ENCODE results near the gene FHIT.

Gene FHIT

GRCh38 chr3:60023189-60023588 lies 1228.1 kb downstream of the FHIT start:
- TF ChIP-seq GATA3 (IDR thresholded peaks at IDR 0.05; ENCODE audit: low read depth, low read length) (no peak), GATA2 (IDR thresholded peaks at IDR 0.05; ENCODE audit: low read depth, low read length) (no peak)

- TF ChIP-seq GATA3 (IDR thresholded peaks at IDR 0.05; ENCODE audit: low read depth, low read length) (no peak), GATA2 (IDR thresholded peaks at IDR 0.05; ENCODE audit: low read depth, low read length) (no peak)
These were observed 1233.6 kb downstream of the FHIT start for GRCh38 chr3:60017631-60018030.

- TF ChIP-seq GATA3 (IDR thresholded peaks at IDR 0.05; ENCODE audit: low read depth, low read length) (no peak), GATA2 (IDR thresholded peaks at IDR 0.05; ENCODE audit: low read depth, low read length) (no peak)
These were observed 1236.1 kb downstream of the FHIT start for GRCh38 chr3:60015032-60015705.

- TF ChIP-seq GATA2 (IDR thresholded peaks at IDR 0.05; ENCODE audit: low read depth, low read length) (no peak), GATA3 (IDR thresholded peaks at IDR 0.05; ENCODE audit: low read depth, low read length) (no peak)
These were observed 1238.0 kb downstream of the FHIT start for GRCh38 chr3:60013241-60013640.

GRCh38 chr3:60011218-60011617 lies 1240.0 kb downstream of the FHIT start:
- TF ChIP-seq GATA3 (IDR thresholded peaks at IDR 0.05; ENCODE audit: low read depth, low read length) (no peak), GATA2 (IDR thresholded peaks at IDR 0.05; ENCODE audit: low read depth, low read length) (no peak)

- TF ChIP-seq GATA2 (IDR thresholded peaks at IDR 0.05; ENCODE audit: low read depth, low read length) (no peak), GATA3 (IDR thresholded peaks at IDR 0.05; ENCODE audit: low read depth, low read length) (no peak)
These were observed 1240.5 kb downstream of the FHIT start for GRCh38 chr3:60010781-60011180.

GRCh38 chr3:60009931-60010478 lies 1241.2 kb downstream of the FHIT start:
- TF ChIP-seq GATA3 (IDR thresholded peaks at IDR 0.05; ENCODE audit: low read depth, low read length) = no peak
- TF ChIP-seq GATA2 (IDR thresholded peaks at IDR 0.05; ENCODE audit: low read depth, low read length) = no peak

- TF ChIP-seq GATA3 (IDR thresholded peaks at IDR 0.05; ENCODE audit: low read depth, low read length) (no peak), GATA2 (IDR thresholded peaks at IDR 0.05; ENCODE audit: low read depth, low read length) (no peak)
These were observed 1249.9 kb downstream of the FHIT start for GRCh38 chr3:60001369-60001768.

GRCh38 chr3:60000311-60001105 lies 1250.7 kb downstream of the FHIT start:
- TF ChIP-seq GATA3 (IDR thresholded peaks at IDR 0.05; ENCODE audit: low read depth, low read length) (no peak), GATA2 (IDR thresholded peaks at IDR 0.05; ENCODE audit: low read depth, low read length) (no peak)

GRCh38 chr3:59998058-59998457 lies 1253.2 kb downstream of the FHIT start:
- TF ChIP-seq GATA3 (IDR thresholded peaks at IDR 0.05; ENCODE audit: low read depth, low read length) = no peak
- TF ChIP-seq GATA2 (IDR thresholded peaks at IDR 0.05; ENCODE audit: low read depth, low read length) = no peak

- TF ChIP-seq GATA3 (IDR thresholded peaks at IDR 0.05; ENCODE audit: low read depth, low read length) (no peak), GATA2 (IDR thresholded peaks at IDR 0.05; ENCODE audit: low read depth, low read length) (no peak)
These were observed 1253.7 kb downstream of the FHIT start for GRCh38 chr3:59997583-59997982.

- TF ChIP-seq GATA2 (IDR thresholded peaks at IDR 0.05; ENCODE audit: low read depth, low read length) (no peak), GATA3 (IDR thresholded peaks at IDR 0.05; ENCODE audit: low read depth, low read length) (no peak)
These were observed 1255.2 kb downstream of the FHIT start for GRCh38 chr3:59996056-59996455.

GRCh38 chr3:59995563-59995962 lies 1255.7 kb downstream of the FHIT start:
- no peak for TF ChIP-seq GATA3 (IDR thresholded peaks at IDR 0.05; ENCODE audit: low read depth, low read length)
- no peak for TF ChIP-seq GATA2 (IDR thresholded peaks at IDR 0.05; ENCODE audit: low read depth, low read length)

- no peak for TF ChIP-seq GATA3 (IDR thresholded peaks at IDR 0.05; ENCODE audit: low read depth, low read length)
- TF ChIP-seq GATA2 (IDR thresholded peaks at IDR 0.05; ENCODE audit: low read depth, low read length) = no peak
These were observed 1256.4 kb downstream of the FHIT start for GRCh38 chr3:59994732-59995304.

Data from SH-SY5Y (cell line).